SK-N-SH treated with all-trans-retinoic acid at 6 μM for 48 hours (cell line): ENCODE measurements around the gene PAM16.
A peak's percentile ranks its signal among the peaks of the same experiment; 100 is the strongest.

Experiments used
- ATAC-seq: fragments of 200-7000 bp; cut with Tn5 transposase; 3 replicates; pipeline ENCODE4 v1.9.1; 2020; ENCODE audit warnings: mild to moderate bottlenecking, moderate library complexity
- BACH2 ChIP-seq: fragments of 250-450 bp; sonication (Bioruptor Pico); IDR thresholded peaks from 2 replicates; pipeline ENCODE4 v1.9.0; 2021; ENCODE audit warnings: mild to moderate bottlenecking, borderline replicate concordance
- CSDC2 ChIP-seq: fragments of 250-450 bp; sonication (Bioruptor Pico); IDR thresholded peaks from 2 replicates; pipeline ENCODE4 v1.5.0; 2020; ENCODE audit warnings: mild to moderate bottlenecking, moderate library complexity
- ESRRG ChIP-seq: fragments of 250-450 bp; sonication (Bioruptor Pico); IDR thresholded peaks from 2 replicates; pipeline ENCODE4 v1.6.1; 2021; ENCODE audit warnings: mild to moderate bottlenecking
- GLIS3 ChIP-seq: fragments of 250-450 bp; sonication (Bioruptor Pico); IDR thresholded peaks from 2 replicates; pipeline ENCODE4 v1.5.0; 2020; ENCODE audit warnings: mild to moderate bottlenecking, moderate library complexity
- ISL1 ChIP-seq: fragments of 250-450 bp; sonication (Bioruptor Pico); IDR thresholded peaks from 2 replicates; pipeline ENCODE4 v2.1.2; 2022; ENCODE audit warnings: mild to moderate bottlenecking, moderate library complexity
- OSR1 ChIP-seq: fragments of 250-450 bp; sonication (Bioruptor Pico); IDR thresholded peaks from 2 replicates; pipeline ENCODE4 v1.8.0; 2022; ENCODE audit warnings: moderate library complexity, mild to moderate bottlenecking, inconsistent platforms
- PATZ1 ChIP-seq: fragments of 250-450 bp; sonication (Bioruptor Pico); IDR thresholded peaks from 2 replicates; pipeline ENCODE4 v1.8.0; 2020; ENCODE audit warnings: mild to moderate bottlenecking, moderate library complexity, borderline replicate concordance
- RARB ChIP-seq: fragments of 250-450 bp; sonication (Bioruptor Pico); IDR thresholded peaks from 2 replicates; pipeline ENCODE4 v1.8.0; 2021; ENCODE audit warnings: mild to moderate bottlenecking, moderate library complexity
- SNAI2 ChIP-seq: fragments of 250-450 bp; sonication (Bioruptor Pico); IDR thresholded peaks from 2 replicates; pipeline ENCODE4 v1.5.0; 2020; ENCODE audit warnings: mild to moderate bottlenecking, moderate library complexity
- TCF4 ChIP-seq: fragments of 250-450 bp; sonication (Bioruptor Pico); IDR thresholded peaks from 2 replicates; pipeline ENCODE4 v1.8.0; 2021; ENCODE audit warnings: mild to moderate bottlenecking, moderate library complexity, borderline replicate concordance
- TSHZ2 ChIP-seq: fragments of 250-450 bp; sonication (Bioruptor Pico); IDR thresholded peaks from 2 replicates; pipeline ENCODE4 v1.5.0; 2020; ENCODE audit warnings: mild to moderate bottlenecking, moderate library complexity
- ZFP3 ChIP-seq: fragments of 250-450 bp; sonication (Bioruptor Pico); IDR thresholded peaks from 2 replicates; pipeline ENCODE4 v1.5.0; 2020; ENCODE audit warnings: mild to moderate bottlenecking, moderate library complexity
- ZFP30 ChIP-seq: fragments of 450-650 bp; formaldehyde crosslinking; IDR thresholded peaks from 2 replicates; pipeline ENCODE4 v1.5.0; 2022; ENCODE audit warnings: mild to moderate bottlenecking, moderate library complexity
- ZNF565 ChIP-seq: fragments of 450-650 bp; formaldehyde crosslinking; conservative IDR thresholded peaks from 2 replicates; pipeline ENCODE4 v1.5.0; 2020; ENCODE audit warnings: low read depth, mild to moderate bottlenecking, moderate library complexity
- ZNF70 ChIP-seq: fragments of 450-650 bp; formaldehyde crosslinking; IDR thresholded peaks from 2 replicates; pipeline ENCODE4 v1.5.0; 2020; ENCODE audit warnings: mild to moderate bottlenecking, moderate library complexity
- ZNF8 ChIP-seq: fragments of 450-650 bp; formaldehyde crosslinking; IDR thresholded peaks from 2 replicates; pipeline ENCODE4 v1.5.0; 2020; ENCODE audit warnings: mild to moderate bottlenecking, moderate library complexity

PAM16 gene

GRCh38 chr16:4316864-4317531, 34.1 kb downstream of the PAM16 start:
- no peak for TF ChIP-seq ZNF565
- no peak for TF ChIP-seq OSR1 (CRISPR knock-in tag)
- TF ChIP-seq ZNF70 (CRISPR knock-in tag): no peak
- TF ChIP-seq ISL1 (CRISPR knock-in tag): no peak
- no peak for TF ChIP-seq TSHZ2
- no peak for TF ChIP-seq ZFP30 (CRISPR knock-in tag)
- TF ChIP-seq TCF4 (CRISPR knock-in tag): no peak
- no peak for TF ChIP-seq ZFP3 (CRISPR knock-in tag)
- ATAC-seq: peak; percentile 65

- no peak for TF ChIP-seq RARB (CRISPR knock-in tag)
- TF ChIP-seq ZNF565: no peak
- peak; percentile 30 for ATAC-seq
These were observed 34.8 kb downstream of the PAM16 start for GRCh38 chr16:4316108-4316863.

GRCh38 chr16:4315186-4316107, 35.7 kb downstream of the PAM16 start, which contains the start of gene GLIS2:
Gene GLIS2, plus strand, starts transcription at chr16:4316067. Its CDS starts 16,214 bp downstream, at chr16:4332281.
- peak; percentile 63 for ATAC-seq

GRCh38 chr16:4314532-4315185, 36.5 kb downstream of the PAM16 start:
- TF ChIP-seq SNAI2 (CRISPR knock-in tag): no peak
- TF ChIP-seq ISL1 (CRISPR knock-in tag): no peak
- no peak for TF ChIP-seq GLIS3 (CRISPR knock-in tag)
- no peak for TF ChIP-seq ZNF8
- no peak for TF ChIP-seq CSDC2 (CRISPR knock-in tag)
- no peak for TF ChIP-seq TSHZ2
- no peak for TF ChIP-seq ZNF565
- no peak for TF ChIP-seq OSR1 (CRISPR knock-in tag)
- no peak for TF ChIP-seq ZFP3 (CRISPR knock-in tag)
- no peak for TF ChIP-seq RARB (CRISPR knock-in tag)
- TF ChIP-seq ZNF70 (CRISPR knock-in tag): no peak
- no peak for TF ChIP-seq BACH2 (CRISPR knock-in tag)
- peak; percentile 42 for ATAC-seq

More at GRCh38 chr16:4315186-4316107, 35.7 kb downstream of the PAM16 start, which contains the start of gene GLIS2:
- TF ChIP-seq ESRRG (CRISPR knock-in tag): no peak
- TF ChIP-seq PATZ1: peak; percentile 19; the same call in 1 of the 2 replicates
